K562 (cell line): Measurements from ENCODE around the gene MPRIP. TPM values are rescaled to one million over a fixed set of nuclear protein-coding genes. Genes with fewer than 3 reads are reported as not detected.

Source experiments
- ATAC-seq: fragments of 200-7000 bp; cut with Tn5 transposase; 3 replicates; pipeline ENCODE4 v1.9.1; 2020; ENCODE audit warnings: moderate library complexity
- BruUV-seq: library from RNA; stranded (reverse); fragments of 400-500 nt; replicated peaks from 2 replicates; lab custom pipeline; 2021; lab: Mats Ljungman, UMichigan
- CTCF ChIA-PET: fragments of 300-600 bp; formaldehyde crosslinking; extraction: SDS; loops from one replicate; lab custom pipeline; 2021; ENCODE audit warnings: low intra/inter-chr PET ratio; lab: Yijun Ruan, JAX
- POLR2A ChIA-PET: fragments of 300-600, 350-650 bp; sonication (Branson Sonifier 250); formaldehyde crosslinking; extraction: SDS; loops from one replicate; lab custom pipeline; 2021; ENCODE audit warnings: antibody characterized with exemption, inconsistent platforms; lab: Yijun Ruan, JAX
- DNase-seq, 4 experiments: peaks; one replicate each; pipeline versions ENCODE4 v3.0.0 to v3.0.0-alpha.2; 2011 to 2018; ENCODE audit warnings: low spot score in 3 of 4, mixed read lengths in 3 of 4; ENCODE audit errors: extremely low read depth in 1 of 4
- FAIRE-seq: peaks from 2 replicates; lab custom pipeline; 2011; peaks lifted over from hg19 to GRCh38; lab: Jason Lieb, UNC
- H2AFZ ChIP-seq: 2 replicates; pipeline ENCODE4 v1.6.0; 2011; ENCODE audit warnings: low read depth, low read length, control low read depth, inconsistent platforms
- H3K27ac ChIP-seq: fragments of 200-600 bp; 3 replicates; pipeline ENCODE4 v1.8.0; 2011; ENCODE audit warnings: low read depth, mild to moderate bottlenecking, control low read depth, inconsistent platforms, low read length, moderate library complexity, mixed read lengths; ENCODE audit errors: extremely low read depth
- H3K27me3 ChIP-seq, 2 experiments: fragments of 300-600 bp in 1 of 2; 2 replicates in 1 of 2; 3 replicates in 1 of 2; pipeline versions ENCODE4 v1.6.0 to v1.8.0; 2011; ENCODE audit warnings: inconsistent platforms in 2 of 2, low read length in 2 of 2, mild to moderate bottlenecking in 1 of 2, mixed read lengths in 1 of 2, moderate library complexity in 1 of 2; ENCODE audit not compliant: control insufficient read depth in 2 of 2, insufficient read depth in 2 of 2
- H3K36me3 ChIP-seq: fragments of 300-600 bp; 3 replicates; pipeline ENCODE4 v1.8.0; 2011; ENCODE audit warnings: mild to moderate bottlenecking, low read length, inconsistent platforms; ENCODE audit not compliant: control insufficient read depth, insufficient read depth
- H3K4me1 ChIP-seq, 2 experiments: fragments of 200-600 bp in 1 of 2; replicated peaks in 1 of 2; 2 replicates in 1 of 2; 3 replicates in 1 of 2; pipeline versions ENCODE4 v1.5.1 to v1.8.0; 2011; ENCODE audit warnings: inconsistent platforms in 2 of 2, low read length in 2 of 2, mild to moderate bottlenecking in 1 of 2, mixed read lengths in 1 of 2, moderate library complexity in 1 of 2; ENCODE audit not compliant: control insufficient read depth in 2 of 2, insufficient read depth in 2 of 2
- H3K4me2 ChIP-seq: 2 replicates; pipeline ENCODE4 v1.6.1; 2011; ENCODE audit warnings: low read length, control low read depth, inconsistent platforms, mixed read lengths; ENCODE audit not compliant: insufficient read depth
- H3K4me3 ChIP-seq: fragments of 200-600 bp; sonication (generic), shearing (Covaris generic); 2 replicates; pipeline ENCODE4 v1.5.1; 2016; ENCODE audit warnings: control low read depth, inconsistent platforms
- H3K79me2 ChIP-seq: fragments of 200-600 bp; 3 replicates; pipeline ENCODE4 v1.8.0; 2011; ENCODE audit warnings: low read length, inconsistent platforms; ENCODE audit not compliant: control insufficient read depth, insufficient read depth
- H3K9ac ChIP-seq, 2 experiments: 2 replicates each; pipeline versions ENCODE4 v1.6.0 to v1.6.1; 2011; ENCODE audit warnings: low read depth in 2 of 2, low read length in 2 of 2, control low read depth in 1 of 2, inconsistent platforms in 1 of 2, mild to moderate bottlenecking in 1 of 2, mixed read lengths in 1 of 2; ENCODE audit not compliant: insufficient read depth in 1 of 2
- H3K9me1 ChIP-seq: one replicate; pipeline ENCODE4 v1.6.0; 2011; ENCODE audit warnings: inconsistent platforms, mild to moderate bottlenecking, low read length, moderate library complexity; ENCODE audit not compliant: control insufficient read depth, insufficient read depth
- H3K9me3 ChIP-seq: replicated peaks from 2 replicates; pipeline ENCODE4 v1.5.1; 2011; ENCODE audit warnings: low read depth, low read length, inconsistent platforms; ENCODE audit not compliant: control insufficient read depth, insufficient read depth
- H4K20me1 ChIP-seq: replicated peaks from 2 replicates; pipeline ENCODE4 v1.6.1; 2011; ENCODE audit warnings: low read length, inconsistent platforms, mixed read lengths; ENCODE audit not compliant: control insufficient read depth, insufficient read depth
- CBFB ChIP-seq: sonication (generic); formaldehyde crosslinking; IDR thresholded peaks from 2 replicates; pipeline ENCODE4 v1.4.0; 2020; ENCODE audit warnings: mild to moderate bottlenecking, missing genetic modification reagents
- ELF1 ChIP-seq: fragments of 200-800 bp; sonication (Bioruptor generic); IDR thresholded peaks from 2 replicates; pipeline ENCODE4 v1.6.1; 2016; ENCODE audit warnings: missing genetic modification characterization, missing compliant biosample characterization
- HNRNPK ChIP-seq: fragments of 200-400 bp; formaldehyde crosslinking; IDR thresholded peaks from one replicate; pipeline ENCODE4 v1.6.1; 2018; ENCODE audit warnings: mild to moderate bottlenecking, low read depth, low read length; ENCODE audit not compliant: poor library complexity, severe bottlenecking
- KDM5B ChIP-seq: fragments of 200-600 bp; sonication (generic); IDR thresholded peaks from 2 replicates; pipeline ENCODE4 v1.6.1; 2012; ENCODE audit warnings: low read depth, mild to moderate bottlenecking, moderate library complexity, low read length, control low read depth, inconsistent platforms; ENCODE audit not compliant: insufficient replicate concordance
- MCM7 ChIP-seq, 2 experiments: fragments of 450-650 bp; IDR thresholded peaks; 2 replicates each; pipeline ENCODE4 v1.6.1; 2016 to 2018
- MTA1 ChIP-seq: fragments of 450-650 bp; IDR thresholded peaks from 2 replicates; pipeline ENCODE4 v1.6.1; 2017; ENCODE audit warnings: borderline replicate concordance
- PCBP2 ChIP-seq: fragments of 200-400 bp; formaldehyde crosslinking; IDR thresholded peaks from 2 replicates; pipeline ENCODE4 v1.6.1; 2018; ENCODE audit warnings: low read length, low read depth, mild to moderate bottlenecking, moderate library complexity; ENCODE audit not compliant: poor library complexity, severe bottlenecking
- PHF21A ChIP-seq: fragments of 450-650 bp; IDR thresholded peaks from 2 replicates; pipeline ENCODE4 v1.6.1; 2017; ENCODE audit warnings: low read depth, borderline replicate concordance
- RAD21 ChIP-seq, 2 experiments: fragments of 250-450 bp in 1 of 2; fragments of 450-650 bp in 1 of 2; sonication (Bioruptor Pico) in 1 of 2; formaldehyde crosslinking in 1 of 2; IDR thresholded peaks in 1 of 2; conservative IDR thresholded peaks in 1 of 2; 2 replicates each; pipeline versions ENCODE4 v1.4.0 to v1.8.0; 2020 to 2022; ENCODE audit warnings: mild to moderate bottlenecking in 2 of 2, moderate library complexity in 1 of 2
- RFX7 ChIP-seq: fragments of 250-450 bp; sonication (Bioruptor Pico); IDR thresholded peaks from 2 replicates; pipeline ENCODE4 v1.5.1; 2021; ENCODE audit warnings: mild to moderate bottlenecking
- U2AF2 ChIP-seq: fragments of 200-400 bp; formaldehyde crosslinking; optimal IDR thresholded peaks from 2 replicates; pipeline ENCODE3; 2017; ENCODE audit warnings: low read depth, mild to moderate bottlenecking, low read length
- ZFP30 ChIP-seq: fragments of 250-450 bp; sonication (Bioruptor Pico); IDR thresholded peaks from 2 replicates; pipeline ENCODE4 v1.8.0; 2022; ENCODE audit warnings: moderate library complexity, mild to moderate bottlenecking, inconsistent platforms, borderline replicate concordance
- ZNF282 ChIP-seq: sonication (generic); formaldehyde crosslinking; IDR thresholded peaks from 2 replicates; pipeline ENCODE4 v1.8.1; 2023; ENCODE audit warnings: missing genetic modification reagents
- ZNF384 ChIP-seq: IDR thresholded peaks from 2 replicates; pipeline ENCODE4 v1.6.1; 2012; ENCODE audit warnings: low read depth, low read length, improper control_type of control experiment
- ZNF551 ChIP-seq: fragments of 250-450 bp; sonication (Bioruptor Pico); IDR thresholded peaks from 2 replicates; pipeline ENCODE4 v1.5.0; 2021; ENCODE audit warnings: mild to moderate bottlenecking, moderate library complexity
- ZNF707 ChIP-seq: fragments of 250-450 bp; sonication (Bioruptor Pico); conservative IDR thresholded peaks from 2 replicates; pipeline ENCODE4 v1.8.0; 2022; ENCODE audit warnings: inconsistent platforms, mild to moderate bottlenecking, moderate library complexity
- WGBS: fragments of 100-300 bp; shearing (Covaris generic); methylation state at CpG from one replicate; pipeline ENCODE4 v1.1.6; 2016; ENCODE audit warnings: low coverage, mixed read lengths; ENCODE audit not compliant: insufficient coverage; ENCODE audit errors: missing lambda C conversion rate; 5-methylcytosine and 5-hydroxymethylcytosine counted together
- in situ Hi-C: fragments of 300-500 bp; cut with MboI; formaldehyde crosslinking; loops from 4 replicates; pipeline ENCODE4 v1.15.0; 2018; ENCODE audit warnings: inconsistent platforms, mixed read lengths
- intact Hi-C: fragments of 100-400 bp; cut with micrococcal nuclease; formaldehyde crosslinking; loops from 2 replicates; pipeline ENCODE4 v1.14.2; 2022
- polyA plus RNA-seq, 8 experiments: library from polyadenylated mRNA; depleted of rRNA in 4 of 8; stranded (reverse) in 5 of 8; unstranded in 3 of 8; fragments of >200 nt; fragmentation: Nextera tagmentation in 2 of 8; fragmentation: Illumina TruSeq in 1 of 8; extraction: Ambion mirVana in 2 of 8; extraction: Trizol in 1 of 8; gene quantifications; 2 replicates each; pipeline versions ENCODE4 v1.2.1 to v1.2.3, GENCODE V29; 2011 to 2014; ENCODE audit warnings: inconsistent platforms in 1 of 8, missing spikeins in 1 of 8
- total RNA-seq, 7 experiments: library from RNA; depleted of rRNA in 6 of 7; stranded (reverse); fragments of >200 nt in 6 of 7; fragmentation: Illumina TruSeq in 2 of 7; extraction: Trizol in 2 of 7; gene quantifications; 2 replicates each; pipeline versions ENCODE4 v1.2.1 to v1.2.3, GENCODE V29; 2011 to 2021; ENCODE audit warnings: low replicate concordance in 1 of 7
- TF ChIP-seq, protein P1 (sequence below): fragments of 450-650 bp; conservative IDR thresholded peaks from 2 replicates; pipeline ENCODE4 v1.6.1; 2016; ENCODE audit warnings: missing genetic modification characterization, low read depth, mild to moderate bottlenecking, control low read depth, missing compliant biosample characterization

The MPRIP gene
- total and polyA plus RNA-seq, 9 of the 15 experiments (the other 6 are each of a cell fraction or from before 2014, with no cell fraction given), result 10.0 to 72.6 (median 30.1) TPM

DNA sequence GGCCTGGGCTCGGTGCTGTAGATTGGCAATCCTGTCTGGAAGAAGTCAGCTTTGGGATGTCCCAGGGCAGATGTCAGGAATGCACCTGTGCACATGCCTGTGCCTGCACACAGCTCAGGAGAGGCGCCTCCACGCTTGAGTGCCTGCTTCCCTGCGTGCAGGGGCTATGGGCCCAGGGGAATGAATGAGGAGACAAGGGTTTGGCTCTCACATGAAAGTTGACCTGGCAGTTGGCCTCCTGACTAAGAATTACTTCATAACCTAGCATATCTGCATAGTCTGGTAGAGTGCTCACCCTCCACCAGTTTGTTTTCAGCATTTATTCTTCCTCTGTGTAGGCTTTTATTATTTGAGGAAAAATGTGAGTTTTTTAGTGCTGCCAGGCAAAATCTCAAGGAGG, 113.8 kb downstream of the MPRIP start (continued):
- TF ChIP-seq MCM7 (IDR thresholded peaks at IDR 0.05) (no peak), HNRNPK (no peak), ZFP30 (CRISPR knock-in tag) (no peak), U2AF2 (no peak), PCBP2 (no peak)
- TF ChIP-seq, protein P1, sequence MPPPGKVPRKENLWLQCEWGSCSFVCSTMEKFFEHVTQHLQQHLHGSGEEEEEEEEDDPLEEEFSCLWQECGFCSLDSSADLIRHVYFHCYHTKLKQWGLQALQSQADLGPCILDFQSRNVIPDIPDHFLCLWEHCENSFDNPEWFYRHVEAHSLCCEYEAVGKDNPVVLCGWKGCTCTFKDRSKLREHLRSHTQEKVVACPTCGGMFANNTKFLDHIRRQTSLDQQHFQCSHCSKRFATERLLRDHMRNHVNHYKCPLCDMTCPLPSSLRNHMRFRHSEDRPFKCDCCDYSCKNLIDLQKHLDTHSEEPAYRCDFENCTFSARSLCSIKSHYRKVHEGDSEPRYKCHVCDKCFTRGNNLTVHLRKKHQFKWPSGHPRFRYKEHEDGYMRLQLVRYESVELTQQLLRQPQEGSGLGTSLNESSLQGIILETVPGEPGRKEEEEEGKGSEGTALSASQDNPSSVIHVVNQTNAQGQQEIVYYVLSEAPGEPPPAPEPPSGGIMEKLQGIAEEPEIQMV (tag), result no peak
- TF ChIP-seq, all 486 proteins: peak for 0

DNA sequence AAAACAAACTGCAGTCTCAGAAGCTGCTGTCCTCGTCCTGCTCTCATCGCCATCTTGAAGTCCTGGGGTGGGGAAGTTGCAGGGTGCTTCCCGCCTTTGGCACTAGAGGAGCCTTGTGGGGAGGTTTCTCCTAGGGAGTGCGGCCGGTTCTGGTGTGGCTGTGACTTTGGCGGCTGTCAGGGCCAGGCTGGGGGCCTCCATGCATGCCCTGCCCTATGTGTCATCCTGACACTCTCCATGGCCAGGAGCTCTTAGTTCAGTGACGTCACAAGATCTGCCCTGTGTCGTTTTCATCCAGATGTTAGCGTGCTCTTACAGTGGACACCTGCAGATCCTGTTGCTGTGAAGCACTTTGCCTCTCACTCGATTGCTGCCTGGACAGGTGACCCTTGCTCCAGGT, 114.3 kb downstream of the MPRIP start:
- H4K20me1 ChIP-seq, result no peaks in the 10 kb centered on the region
- ATAC-seq (no peak), DNase-seq (no peak), FAIRE-seq (no peak)
- no peak overlapping the region for H3K4me2 ChIP-seq
- H3K79me2 ChIP-seq, result no peaks in the 10 kb centered on the region
- H3K27ac ChIP-seq, result no peak overlapping the region
- ChIA-PET CTCF (no interaction called here), POLR2A (no interaction called here)
- intact Hi-C loops (no loop called here), in situ Hi-C loops (no loop called here)
- 74% methylated on average over 10 of the region's 10 CpGs for WGBS
- no peaks in the 10 kb centered on the region for H3K27me3 ChIP-seq
- no peak overlapping the region for H3K9ac ChIP-seq
- peaks cover 41% of the 10 kb centered on the region; the same call in 2 of the 3 replicates for H3K36me3 ChIP-seq
- H3K4me1 ChIP-seq, result no peaks in the 10 kb centered on the region; a peak in 1 of 5 replicates
- no peaks in the 10 kb centered on the region for H3K9me3 ChIP-seq
- no TSS peak for BruUV-seq
- no peak overlapping the region for H2AFZ ChIP-seq
- H3K4me3 ChIP-seq, result no peak overlapping the region
- H3K9me1 ChIP-seq, result no peaks in the 10 kb centered on the region
- no peak for TF ChIP-seq PHF21A
- no peak for TF ChIP-seq RFX7 (CRISPR knock-in tag)
- TF ChIP-seq CBFB, result no peak
- TF ChIP-seq RAD21 (CRISPR knock-in tag; conservative IDR thresholded peaks at IDR 0.05 in 1 of 2, IDR thresholded peaks at IDR 0.05 in 1 of 2), result no peak
- TF ChIP-seq ZNF551, result no peak
- no peak for TF ChIP-seq ZFP30 (CRISPR knock-in tag)
- TF ChIP-seq MTA1, result no peak
- no peak for TF ChIP-seq ZNF384
- TF ChIP-seq KDM5B, result no peak
- no peak for TF ChIP-seq ZNF707 (CRISPR knock-in tag)
- no peak for TF ChIP-seq ELF1
- no peak for TF ChIP-seq ZNF282 (CRISPR knock-in tag)
